HG02571 (cell line): ENCODE data around the gene TRIM75.
"Not testable (repeated sequence)": the region's sequence is repeated elsewhere in the genome, so short reads cannot be mapped to it uniquely, and the experiment has no call there.

Experiments used
- ATAC-seq: cut with Tn5 transposase; IDR thresholded peaks from one replicate; pipeline ENCODE4 v1.9.1; 2021; ENCODE audit warnings: mild to moderate bottlenecking, moderate library complexity; ENCODE audit not compliant: unreplicated experiment

Gene TRIM75

DNA sequence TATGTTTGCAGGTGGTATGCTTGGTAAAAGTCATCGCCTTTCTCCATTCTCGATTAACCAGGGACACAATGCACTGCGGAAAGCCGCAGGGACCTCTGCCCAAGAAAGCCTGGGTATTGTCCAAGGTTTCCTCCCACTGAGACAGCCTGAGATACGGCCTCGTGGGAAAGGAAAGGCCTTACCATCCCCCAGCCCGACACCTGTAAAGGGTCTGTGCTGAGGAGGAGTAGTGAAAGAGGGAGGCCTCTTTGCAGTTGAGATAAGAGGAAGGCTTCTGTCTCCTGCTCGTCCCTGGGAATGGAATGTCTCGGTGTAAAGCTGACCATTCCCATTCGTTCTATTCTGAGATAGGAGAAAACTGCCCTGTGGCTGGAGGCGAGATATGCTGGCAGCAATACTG is 19.7 kb downstream of the TRIM75 start:
- not testable (repeated sequence) for ATAC-seq

DNA sequence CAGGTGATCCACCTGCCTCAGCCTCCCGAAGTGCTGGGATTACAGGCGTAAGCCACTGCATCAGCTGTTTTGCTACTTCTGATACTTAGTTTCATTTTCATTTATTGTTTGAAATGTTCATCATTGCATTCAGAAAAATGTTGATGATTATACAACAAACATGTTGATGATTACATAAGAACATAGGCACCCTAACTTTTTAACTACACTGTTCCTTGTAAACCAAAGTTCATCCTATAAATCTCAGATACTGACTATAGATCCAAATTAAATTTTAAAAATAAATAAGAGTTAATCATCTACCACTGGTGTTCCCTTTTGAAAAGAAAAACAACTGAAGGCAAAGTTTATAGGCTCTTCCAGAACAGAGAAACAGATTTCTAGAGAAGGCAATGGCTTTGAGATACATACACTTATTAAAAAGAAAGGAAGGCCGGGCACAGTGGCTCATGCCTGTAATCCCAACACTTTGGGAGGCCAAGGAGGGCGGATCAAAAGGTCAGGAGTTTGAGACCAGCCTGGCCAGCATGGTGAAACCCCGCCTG is 23.4 kb downstream of the TRIM75 start:
- no peak for ATAC-seq

DNA sequence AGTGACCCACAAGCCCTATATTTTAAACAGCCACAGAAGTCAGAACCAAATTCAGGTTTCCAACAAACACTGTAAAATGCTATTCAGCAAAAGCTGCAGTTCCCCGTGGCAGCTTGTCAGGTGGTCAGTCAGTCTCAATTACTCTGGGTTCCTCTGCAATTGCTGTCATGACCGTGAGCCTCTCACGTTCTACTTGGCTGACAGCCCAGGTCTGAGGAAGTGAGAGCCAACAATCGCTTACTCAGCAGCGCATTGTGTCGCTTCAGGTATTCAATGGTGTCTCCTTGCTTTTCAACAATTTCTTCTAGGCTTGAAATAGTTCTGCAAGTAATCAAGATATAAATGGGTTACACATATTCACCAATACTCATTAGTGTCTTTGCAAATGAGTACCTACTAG is 25.8 kb downstream of the TRIM75 start:
- ATAC-seq: no peak

DNA sequence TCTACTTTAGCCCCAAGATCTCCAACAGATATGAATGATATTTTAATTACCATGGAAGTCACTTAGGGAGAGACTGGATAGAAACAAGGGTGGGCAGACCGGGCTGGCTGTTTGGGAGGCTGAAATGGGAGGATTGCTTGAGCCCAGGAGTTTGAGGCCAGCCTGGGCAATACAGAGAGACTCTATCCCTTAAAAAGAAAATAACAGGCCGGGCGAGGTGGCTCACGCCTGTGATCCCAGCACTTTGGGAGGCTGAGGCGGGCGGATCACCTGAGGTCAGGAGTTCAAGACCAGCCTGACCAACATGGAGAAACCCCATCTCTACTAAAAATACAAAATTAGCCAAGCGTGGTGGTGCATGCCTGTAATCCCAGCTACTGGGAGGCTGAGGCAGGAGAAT is 31.1 kb downstream of the TRIM75 start:
- not testable (repeated sequence) for ATAC-seq

DNA sequence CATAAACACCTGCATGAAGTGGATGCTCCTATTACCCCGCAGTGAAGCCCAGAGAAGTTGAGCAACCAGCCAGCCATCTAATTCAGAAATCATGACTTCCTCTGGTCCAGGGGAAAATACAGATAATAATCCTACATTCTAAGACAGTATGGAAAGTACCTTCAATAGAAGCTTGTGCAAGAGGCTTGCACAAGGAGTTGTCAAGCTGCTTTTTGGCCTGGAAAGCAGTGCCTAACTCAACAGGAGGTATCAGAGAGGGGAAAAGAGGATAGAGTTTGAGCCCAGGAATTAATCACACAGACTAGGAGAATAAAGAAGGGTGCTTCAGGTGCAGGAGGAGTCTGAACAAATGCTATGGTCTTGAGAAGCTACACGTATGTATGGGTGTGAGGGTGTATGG is 32.3 kb downstream of the TRIM75 start:
- ATAC-seq: no peak

DNA sequence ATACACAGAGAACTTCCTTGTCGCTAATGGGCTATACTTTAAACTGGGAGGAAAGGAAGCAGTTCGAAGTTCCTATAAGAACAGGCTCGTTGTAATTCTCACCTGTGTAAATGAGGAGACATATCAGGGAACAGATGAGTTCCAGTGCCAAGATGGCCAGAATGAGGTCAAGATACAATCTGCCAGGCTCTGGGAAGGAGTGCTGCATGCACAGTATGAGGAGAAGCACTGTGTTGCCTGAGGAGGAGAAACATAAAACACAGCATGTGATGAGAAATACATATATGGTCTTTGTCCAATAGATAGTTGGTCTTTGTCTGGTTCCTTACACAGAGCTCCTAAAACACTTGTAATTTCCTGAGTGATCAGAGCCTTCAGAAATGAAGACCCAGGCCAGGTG is 34.7 kb downstream of the TRIM75 start:
- ATAC-seq: no peak

DNA sequence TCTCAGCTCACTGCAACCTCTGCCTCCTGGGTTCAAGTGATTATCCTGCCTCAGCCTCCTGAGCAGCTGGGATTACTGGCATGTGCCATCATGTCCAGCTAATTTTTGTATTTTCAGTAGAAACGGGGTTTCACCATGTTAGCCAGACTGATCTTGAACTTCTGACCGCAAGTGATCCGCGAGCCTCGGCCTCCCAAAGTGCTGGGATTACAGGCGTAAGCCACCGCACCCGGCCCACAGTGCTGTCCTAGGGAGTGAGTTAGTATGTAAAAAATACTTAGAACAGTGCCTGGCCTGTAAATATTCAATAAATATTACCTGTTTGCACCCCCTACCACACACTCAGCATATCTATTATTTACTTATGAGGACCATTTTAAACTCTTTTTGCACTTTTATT is 38.5 kb downstream of the TRIM75 start:
- ATAC-seq: not testable (repeated sequence)

DNA sequence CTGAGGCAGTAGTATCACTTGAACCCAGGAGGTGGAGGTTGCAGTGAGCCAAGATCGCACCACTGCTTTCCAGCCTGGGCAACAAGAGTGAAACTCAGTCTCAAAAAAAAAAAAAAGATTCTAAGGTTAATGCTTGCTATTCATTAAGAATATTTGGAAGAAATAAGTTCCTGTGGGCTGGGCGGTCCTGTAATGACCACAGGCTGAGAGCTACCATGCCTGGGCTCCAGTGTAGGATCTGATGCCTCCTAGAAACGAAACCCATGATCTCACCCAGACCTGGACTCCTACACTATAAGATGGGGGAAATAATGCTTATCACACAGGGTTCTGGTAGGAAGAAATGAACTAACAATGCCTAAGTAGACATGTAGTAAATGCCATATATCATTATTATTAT is 41.2 kb downstream of the TRIM75 start:
- ATAC-seq: no peak

DNA sequence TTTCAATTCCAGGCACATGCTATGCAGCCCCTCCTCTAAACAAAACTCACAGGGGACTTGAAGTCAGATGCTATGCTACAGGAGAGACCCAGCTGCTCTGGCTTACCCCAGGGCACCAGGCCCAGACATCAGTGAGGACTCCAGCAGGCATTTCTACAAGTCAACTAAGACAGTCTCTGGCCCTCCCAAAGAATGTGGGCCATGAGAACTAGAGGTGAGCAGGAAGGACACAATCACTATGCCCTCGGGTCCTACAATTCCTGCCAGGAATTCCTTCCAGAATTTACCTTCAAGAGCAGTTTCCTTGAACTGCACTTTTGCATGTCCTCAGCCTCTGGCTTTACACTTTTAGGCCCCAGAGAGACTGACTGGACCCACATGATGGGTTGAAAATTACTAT is 41.6 kb downstream of the TRIM75 start:
- ATAC-seq: no peak

DNA sequence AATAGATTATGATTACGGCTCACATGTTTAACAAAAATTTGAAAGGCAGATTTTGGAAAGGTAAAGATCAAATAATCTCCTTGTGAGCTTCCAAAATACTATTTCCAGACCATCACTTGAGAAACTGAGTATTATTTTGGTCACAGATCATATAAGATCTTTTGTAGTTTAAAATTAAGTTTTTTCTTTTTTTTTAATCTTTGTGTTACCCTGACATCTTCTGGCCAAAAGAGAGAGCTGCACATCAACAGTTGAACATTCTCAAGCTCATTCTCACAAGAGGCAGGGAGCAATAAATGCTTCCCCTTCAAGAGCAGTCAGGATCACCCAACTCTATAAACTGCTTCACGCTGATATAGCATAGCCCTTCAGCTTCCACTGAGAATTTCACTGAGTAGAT is 43.1 kb downstream of the TRIM75 start:
- ATAC-seq: no peak

DNA sequence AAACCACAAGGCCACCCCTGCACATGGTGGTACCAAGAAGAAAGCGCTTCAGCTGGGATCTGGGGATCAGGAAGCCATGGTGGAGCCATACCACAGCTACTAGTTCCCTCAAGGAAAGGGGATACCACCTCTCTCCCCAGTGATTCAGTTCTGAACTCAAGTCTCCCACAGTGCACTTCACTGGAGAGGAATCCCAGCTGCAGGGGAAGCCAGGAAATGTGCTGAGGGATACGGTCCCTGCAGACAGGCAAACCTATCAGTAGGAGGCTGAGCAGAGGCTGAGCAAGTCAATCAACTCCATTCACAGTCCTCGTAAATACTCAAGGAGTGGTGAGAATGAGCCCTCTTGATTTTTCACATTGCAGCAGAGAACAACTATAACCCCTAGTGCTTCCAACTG is 48.0 kb downstream of the TRIM75 start:
- ATAC-seq: no peak

DNA sequence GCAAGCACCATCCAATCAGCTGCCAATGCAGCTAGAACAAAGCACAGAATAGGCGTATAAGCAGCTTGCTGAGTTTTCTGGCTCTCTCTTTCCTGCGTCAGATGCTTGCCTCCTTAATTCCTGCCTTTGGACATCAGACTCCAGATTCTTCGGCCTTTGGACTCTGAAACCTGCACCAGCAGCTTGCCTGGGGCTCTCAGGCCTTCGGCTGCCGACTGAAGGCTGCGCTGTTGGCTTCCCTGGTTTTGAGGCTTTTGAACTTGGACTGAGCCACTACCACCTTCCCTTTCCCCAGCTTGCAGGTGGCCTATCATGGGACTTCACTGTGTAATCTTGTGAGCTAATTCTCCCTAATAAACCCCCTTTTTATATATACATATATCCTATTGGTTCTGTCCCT is 52.9 kb downstream of the TRIM75 start:
- no peak for ATAC-seq
